Measurements from ENCODE around the gene STARD3. TPM values are rescaled to one million over a fixed set of nuclear protein-coding genes. Genes with fewer than 3 reads are reported as not detected.

The STARD3 gene
- polyA plus RNA-seq, 1 donor from 2014 or later: 105 TPM

DNA sequence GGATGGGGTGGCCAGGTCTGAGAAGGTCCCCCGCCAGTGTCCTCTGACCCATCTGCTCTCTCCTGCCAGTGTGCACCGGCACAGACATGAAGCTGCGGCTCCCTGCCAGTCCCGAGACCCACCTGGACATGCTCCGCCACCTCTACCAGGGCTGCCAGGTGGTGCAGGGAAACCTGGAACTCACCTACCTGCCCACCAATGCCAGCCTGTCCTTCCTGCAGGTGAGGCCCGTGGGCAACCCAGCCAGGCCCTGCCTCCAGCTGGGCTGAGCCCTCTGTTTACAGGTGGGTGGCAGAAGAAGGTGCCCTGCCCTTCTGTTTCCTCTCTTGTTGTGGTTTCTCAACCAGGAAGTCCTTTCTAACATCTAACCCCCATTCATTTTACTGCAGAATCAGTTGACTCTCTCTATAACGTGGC lies 70.0 kb downstream of the STARD3 start:
- Histone ChIP-seq H3K27me3 (ENCODE audit: insufficient read depth, low read depth, low read length) (no peaks in the 10 kb centered on the region), H3K4me2 (ENCODE audit: low read length) (no peak overlapping the region), H3K9me3 (ENCODE audit: low read length) (no peaks in the 10 kb centered on the region), H3K36me3 (ENCODE audit: insufficient read depth, low read length) (no peaks in the 10 kb centered on the region), H3K4me3 (ENCODE audit: low read length) (no peak overlapping the region), H3K79me2 (replicated peaks; ENCODE audit: insufficient read depth, low read length) (no peaks in the 10 kb centered on the region), H3F3A (ENCODE audit: insufficient read depth, low read length, poor library complexity, severe bottlenecking) (no peaks in the 10 kb centered on the region), H3K9ac (ENCODE audit: low read length) (no peak overlapping the region), H3K9me2 (ENCODE audit: insufficient read depth, low read length) (no peaks in the 10 kb centered on the region), H3K27ac (ENCODE audit: low read length) (no peak overlapping the region), H2AFZ (ENCODE audit: low read depth, low read length) (no peak overlapping the region), H4K20me1 (ENCODE audit: insufficient read depth) (no peaks in the 10 kb centered on the region)
- no peak for TF ChIP-seq MXI1 (conservative IDR thresholded peaks at IDR 0.05; ENCODE audit: poor library complexity, severe bottlenecking)
- no peak for TF ChIP-seq RAD21 (conservative IDR thresholded peaks at IDR 0.05)
- TF ChIP-seq EZH2 (IDR thresholded peaks at IDR 0.05; ENCODE audit: borderline replicate concordance, insufficient read depth, low read length, poor library complexity, severe bottlenecking): no peak
- TF ChIP-seq EP300 (conservative IDR thresholded peaks at IDR 0.05; ENCODE audit: poor library complexity, severe bottlenecking): no peak

DNA sequence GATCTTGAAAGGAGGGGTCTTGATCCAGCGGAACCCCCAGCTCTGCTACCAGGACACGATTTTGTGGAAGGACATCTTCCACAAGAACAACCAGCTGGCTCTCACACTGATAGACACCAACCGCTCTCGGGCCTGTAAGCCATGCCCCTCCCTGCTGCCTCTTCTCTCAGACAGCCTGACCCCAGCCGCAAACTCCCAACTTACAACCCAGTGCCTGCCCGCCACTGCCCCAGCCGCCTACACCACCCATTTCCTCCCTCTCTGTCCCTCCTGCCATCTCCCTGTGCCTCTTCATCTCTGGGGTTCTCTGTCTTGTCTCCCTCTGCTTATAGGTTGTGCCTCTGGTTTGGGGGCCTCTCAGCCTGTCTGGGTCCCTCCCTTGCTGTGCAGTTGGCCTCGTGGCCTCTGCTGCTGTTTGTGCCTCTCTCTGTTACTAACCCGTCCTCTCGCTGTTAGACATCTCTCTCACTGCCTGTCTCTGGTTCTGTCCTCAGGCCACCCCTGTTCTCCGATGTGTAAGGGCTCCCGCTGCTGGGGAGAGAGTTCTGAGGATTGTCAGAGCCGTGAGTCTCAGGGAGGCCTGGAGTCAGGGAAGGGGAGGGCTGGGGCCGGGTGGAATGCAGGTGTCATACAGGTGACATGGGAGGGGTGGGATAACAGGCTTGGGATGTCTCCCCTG lies 72.5 kb downstream of the STARD3 start:
- TF ChIP-seq POLR2AphosphoS5 (IDR thresholded peaks at IDR 0.05) (no peak), MXI1 (conservative IDR thresholded peaks at IDR 0.05; ENCODE audit: poor library complexity, severe bottlenecking) (no peak), EZH2 (IDR thresholded peaks at IDR 0.05; ENCODE audit: borderline replicate concordance, insufficient read depth, low read length, poor library complexity, severe bottlenecking) (no peak), EP300 (conservative IDR thresholded peaks at IDR 0.05; ENCODE audit: poor library complexity, severe bottlenecking) (no peak)
- TF ChIP-seq, protein P1, sequence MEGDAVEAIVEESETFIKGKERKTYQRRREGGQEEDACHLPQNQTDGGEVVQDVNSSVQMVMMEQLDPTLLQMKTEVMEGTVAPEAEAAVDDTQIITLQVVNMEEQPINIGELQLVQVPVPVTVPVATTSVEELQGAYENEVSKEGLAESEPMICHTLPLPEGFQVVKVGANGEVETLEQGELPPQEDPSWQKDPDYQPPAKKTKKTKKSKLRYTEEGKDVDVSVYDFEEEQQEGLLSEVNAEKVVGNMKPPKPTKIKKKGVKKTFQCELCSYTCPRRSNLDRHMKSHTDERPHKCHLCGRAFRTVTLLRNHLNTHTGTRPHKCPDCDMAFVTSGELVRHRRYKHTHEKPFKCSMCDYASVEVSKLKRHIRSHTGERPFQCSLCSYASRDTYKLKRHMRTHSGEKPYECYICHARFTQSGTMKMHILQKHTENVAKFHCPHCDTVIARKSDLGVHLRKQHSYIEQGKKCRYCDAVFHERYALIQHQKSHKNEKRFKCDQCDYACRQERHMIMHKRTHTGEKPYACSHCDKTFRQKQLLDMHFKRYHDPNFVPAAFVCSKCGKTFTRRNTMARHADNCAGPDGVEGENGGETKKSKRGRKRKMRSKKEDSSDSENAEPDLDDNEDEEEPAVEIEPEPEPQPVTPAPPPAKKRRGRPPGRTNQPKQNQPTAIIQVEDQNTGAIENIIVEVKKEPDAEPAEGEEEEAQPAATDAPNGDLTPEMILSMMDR (IDR thresholded peaks at IDR 0.05; ENCODE audit: poor library complexity, severe bottlenecking): no peak
- TF ChIP-seq, protein P2, sequence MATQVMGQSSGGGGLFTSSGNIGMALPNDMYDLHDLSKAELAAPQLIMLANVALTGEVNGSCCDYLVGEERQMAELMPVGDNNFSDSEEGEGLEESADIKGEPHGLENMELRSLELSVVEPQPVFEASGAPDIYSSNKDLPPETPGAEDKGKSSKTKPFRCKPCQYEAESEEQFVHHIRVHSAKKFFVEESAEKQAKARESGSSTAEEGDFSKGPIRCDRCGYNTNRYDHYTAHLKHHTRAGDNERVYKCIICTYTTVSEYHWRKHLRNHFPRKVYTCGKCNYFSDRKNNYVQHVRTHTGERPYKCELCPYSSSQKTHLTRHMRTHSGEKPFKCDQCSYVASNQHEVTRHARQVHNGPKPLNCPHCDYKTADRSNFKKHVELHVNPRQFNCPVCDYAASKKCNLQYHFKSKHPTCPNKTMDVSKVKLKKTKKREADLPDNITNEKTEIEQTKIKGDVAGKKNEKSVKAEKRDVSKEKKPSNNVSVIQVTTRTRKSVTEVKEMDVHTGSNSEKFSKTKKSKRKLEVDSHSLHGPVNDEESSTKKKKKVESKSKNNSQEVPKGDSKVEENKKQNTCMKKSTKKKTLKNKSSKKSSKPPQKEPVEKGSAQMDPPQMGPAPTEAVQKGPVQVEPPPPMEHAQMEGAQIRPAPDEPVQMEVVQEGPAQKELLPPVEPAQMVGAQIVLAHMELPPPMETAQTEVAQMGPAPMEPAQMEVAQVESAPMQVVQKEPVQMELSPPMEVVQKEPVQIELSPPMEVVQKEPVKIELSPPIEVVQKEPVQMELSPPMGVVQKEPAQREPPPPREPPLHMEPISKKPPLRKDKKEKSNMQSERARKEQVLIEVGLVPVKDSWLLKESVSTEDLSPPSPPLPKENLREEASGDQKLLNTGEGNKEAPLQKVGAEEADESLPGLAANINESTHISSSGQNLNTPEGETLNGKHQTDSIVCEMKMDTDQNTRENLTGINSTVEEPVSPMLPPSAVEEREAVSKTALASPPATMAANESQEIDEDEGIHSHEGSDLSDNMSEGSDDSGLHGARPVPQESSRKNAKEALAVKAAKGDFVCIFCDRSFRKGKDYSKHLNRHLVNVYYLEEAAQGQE (IDR thresholded peaks at IDR 0.05; ENCODE audit: borderline replicate concordance): no peak
- Histone ChIP-seq H3K9me2 (ENCODE audit: insufficient read depth, low read length) (no peaks in the 10 kb centered on the region), H3K4me2 (ENCODE audit: low read length) (no peak overlapping the region), H3K79me2 (replicated peaks; ENCODE audit: insufficient read depth, low read length) (no peaks in the 10 kb centered on the region), H3F3A (ENCODE audit: insufficient read depth, low read length, poor library complexity, severe bottlenecking) (no peaks in the 10 kb centered on the region), H2AFZ (ENCODE audit: low read depth, low read length) (no peak overlapping the region), H3K9ac (ENCODE audit: low read length) (no peak overlapping the region), H3K36me3 (ENCODE audit: insufficient read depth, low read length) (no peaks in the 10 kb centered on the region), H3K27ac (ENCODE audit: low read length) (no peak overlapping the region), H3K27me3 (ENCODE audit: insufficient read depth, low read depth, low read length) (no peaks in the 10 kb centered on the region), H4K20me1 (ENCODE audit: insufficient read depth) (no peaks in the 10 kb centered on the region), H3K9me3 (ENCODE audit: low read length) (no peaks in the 10 kb centered on the region), H3K4me3 (ENCODE audit: low read length) (no peak overlapping the region)

Measured in neural cell (in vitro differentiated cells).